ENCODE data around the gene SULT2B1. TPM values are rescaled to one million over a fixed set of nuclear protein-coding genes. Genes with fewer than 3 reads are reported as not detected.

The SULT2B1 gene
- total RNA-seq, 1 experiment from 2014 or later = not detected

GRCh38 chr19:48591021-48591420 lies 39.0 kb downstream of the SULT2B1 start:
- CTCF ChIA-PET = interaction anchor here (0.6 to 0.7 kb wide), 3 partner anchors 16 to 298 kb away, joined by 3 to 4 read pairs (median 3); no protein-coding TSS in a partner anchor
- TF ChIP-seq CTCF (IDR thresholded peaks at IDR 0.05; ENCODE audit: unreplicated experiment) = peak; percentile 14
- intact Hi-C loops (cut with micrococcal nuclease) = no loop called here
- no peaks in the 10 kb centered on the region for H3K9me3 Mint-ChIP-seq (ENCODE audit: unreplicated experiment)
- H3K4me3 Mint-ChIP-seq (ENCODE audit: unreplicated experiment) = no peak overlapping the region
- BruUV-seq (replicated peaks) = no TSS peak
- H3K27ac Mint-ChIP-seq (ENCODE audit: low read depth, unreplicated experiment) = no peak overlapping the region
- POLR2A ChIA-PET = interaction anchor here (0.7 kb wide), 1 partner anchor 23 kb away, joined by 3 read pairs; the partner anchor contains the start of gene FAM83E
- no peaks in the 10 kb centered on the region for H3K36me3 Mint-ChIP-seq (ENCODE audit: insufficient read depth, unreplicated experiment)
- no peaks in the 10 kb centered on the region for H3K27me3 Mint-ChIP-seq (ENCODE audit: insufficient read depth, unreplicated experiment)
- DNase-seq (ENCODE audit: unreplicated experiment) = peak; percentile 37
- H3K4me1 Mint-ChIP-seq (ENCODE audit: insufficient read depth, unreplicated experiment) = peaks cover 6% of the 10 kb centered on the region

GRCh38 chr19:48595171-48595570 lies 43.2 kb downstream of the SULT2B1 start:
- DNase-seq (ENCODE audit: unreplicated experiment) = no peak
- no peak for TF ChIP-seq CTCF (IDR thresholded peaks at IDR 0.05; ENCODE audit: unreplicated experiment)
- ChIA-PET CTCF (interaction anchor here (0.6 to 1.5 kb wide), 3 partner anchors 11 to 106 kb away, joined by 3 to 10 read pairs (median 7); no protein-coding TSS in a partner anchor), POLR2A (no interaction called here)
- no TSS peak for BruUV-seq (replicated peaks)
- no peaks in the 10 kb centered on the region for H3K4me1 Mint-ChIP-seq (ENCODE audit: insufficient read depth, unreplicated experiment)
- H3K27ac Mint-ChIP-seq (ENCODE audit: low read depth, unreplicated experiment) = no peak overlapping the region
- peaks cover 15% of the 10 kb centered on the region for H3K27me3 Mint-ChIP-seq (ENCODE audit: insufficient read depth, unreplicated experiment)
- intact Hi-C loops (cut with micrococcal nuclease) = no loop called here
- H3K4me3 Mint-ChIP-seq (ENCODE audit: unreplicated experiment) = no peak overlapping the region
- no peaks in the 10 kb centered on the region for H3K36me3 Mint-ChIP-seq (ENCODE audit: insufficient read depth, unreplicated experiment)
- no peaks in the 10 kb centered on the region for H3K9me3 Mint-ChIP-seq (ENCODE audit: unreplicated experiment)

GRCh38 chr19:48595833-48596232 lies 43.9 kb downstream of the SULT2B1 start:
- peaks cover 15% of the 10 kb centered on the region for H3K27me3 Mint-ChIP-seq (ENCODE audit: insufficient read depth, unreplicated experiment)
- H3K4me3 Mint-ChIP-seq (ENCODE audit: unreplicated experiment) = no peak overlapping the region
- CTCF ChIA-PET = interaction anchor here (0.6 to 1.5 kb wide), 5 partner anchors 11 to 358 kb away, joined by 3 to 10 read pairs (median 3); no protein-coding TSS in a partner anchor
- no peaks in the 10 kb centered on the region for H3K36me3 Mint-ChIP-seq (ENCODE audit: insufficient read depth, unreplicated experiment)
- TF ChIP-seq CTCF (IDR thresholded peaks at IDR 0.05; ENCODE audit: unreplicated experiment) = no peak
- no TSS peak for BruUV-seq (replicated peaks)
- intact Hi-C loops (cut with micrococcal nuclease) = no loop called here
- POLR2A ChIA-PET = no interaction called here
- H3K27ac Mint-ChIP-seq (ENCODE audit: low read depth, unreplicated experiment) = no peak overlapping the region
- DNase-seq (ENCODE audit: unreplicated experiment) = no peak
- H3K4me1 Mint-ChIP-seq (ENCODE audit: insufficient read depth, unreplicated experiment) = no peaks in the 10 kb centered on the region
- no peaks in the 10 kb centered on the region for H3K9me3 Mint-ChIP-seq (ENCODE audit: unreplicated experiment)

- no peak for DNase-seq (ENCODE audit: unreplicated experiment)
- no peak for TF ChIP-seq CTCF (IDR thresholded peaks at IDR 0.05; ENCODE audit: unreplicated experiment)
- no peak overlapping the region for H3K27ac Mint-ChIP-seq (ENCODE audit: low read depth, unreplicated experiment)
- ChIA-PET CTCF (interaction anchor here (0.6 kb wide), 1 partner anchor 19 kb away, joined by 3 read pairs; no protein-coding TSS in a partner anchor), POLR2A (no interaction called here)
- no TSS peak for BruUV-seq (replicated peaks)
- H3K27me3 Mint-ChIP-seq (ENCODE audit: insufficient read depth, unreplicated experiment) = peaks cover 15% of the 10 kb centered on the region
- H3K4me3 Mint-ChIP-seq (ENCODE audit: unreplicated experiment) = no peak overlapping the region
- no peaks in the 10 kb centered on the region for H3K9me3 Mint-ChIP-seq (ENCODE audit: unreplicated experiment)
- intact Hi-C loops (cut with micrococcal nuclease) = no loop called here
- H3K36me3 Mint-ChIP-seq (ENCODE audit: insufficient read depth, unreplicated experiment) = no peaks in the 10 kb centered on the region
- no peaks in the 10 kb centered on the region for H3K4me1 Mint-ChIP-seq (ENCODE audit: insufficient read depth, unreplicated experiment)
Measured at GRCh38 chr19:48596237-48596636, 44.3 kb downstream of the SULT2B1 start.

All from MCF 10A (cell line).